Activated naive CD8-positive, alpha-beta T cell treated with anti-CD3 and anti-CD28 coated beads, Interleukin-2, amount 10 ng/mL, durations not matched to agents 7 days and 5 days (primary cell): ENCODE measurements around the gene RAB44. TPM values are rescaled to one million over a fixed set of nuclear protein-coding genes. Genes with fewer than 3 reads are reported as not detected.

Experiments used
- ATAC-seq: fragments of 150-1000 bp; cut with Tn5 transposase; one replicate; pipeline ENCODE4 v1.10.0; 2021; ENCODE audit warnings: low read depth, moderate library complexity
- POLR2A ChIA-PET: fragments of 350-600 bp; sonication (Branson Sonifier 250); formaldehyde crosslinking; loops from one replicate; lab custom pipeline; 2021; ENCODE audit warnings: antibody characterized with exemption; lab: Charles Lee
- DNase-seq: peaks from one replicate; pipeline ENCODE4 v3.0.0; 2021
- H3K27ac Mint-ChIP-seq: one replicate; pipeline ENCODE4 v1.8.0; 2022; ENCODE audit warnings: mild to moderate bottlenecking, mixed read lengths
- H3K27me3 Mint-ChIP-seq: one replicate; pipeline ENCODE4 v1.8.0; 2022; ENCODE audit warnings: mild to moderate bottlenecking, moderate library complexity, mixed read lengths
- H3K36me3 Mint-ChIP-seq: one replicate; pipeline ENCODE4 v1.8.0; 2021; ENCODE audit warnings: mild to moderate bottlenecking, mixed read lengths
- H3K4me1 Mint-ChIP-seq: one replicate; pipeline ENCODE4 v1.8.0; 2021; ENCODE audit warnings: mixed read lengths
- H3K4me3 Mint-ChIP-seq: one replicate; pipeline ENCODE4 v1.8.0; 2022; ENCODE audit warnings: mild to moderate bottlenecking, moderate library complexity, mixed read lengths
- H3K9me3 Mint-ChIP-seq: one replicate; pipeline ENCODE4 v1.8.0; 2021; ENCODE audit warnings: mixed read lengths
- total RNA-seq, 2 experiments: library from RNA; stranded (reverse); gene quantifications; one replicate each; pipeline ENCODE4 v1.2.3, GENCODE V29; 2021

The RAB44 gene
- total RNA-seq, 2 experiments from 2014 or later = not detected

- DNase-seq = no peak
- H3K27me3 Mint-ChIP-seq = no peaks in the 10 kb centered on the region
- H3K4me3 Mint-ChIP-seq = no peak overlapping the region
- peaks cover 13% of the 10 kb centered on the region for H3K4me1 Mint-ChIP-seq
- H3K9me3 Mint-ChIP-seq = no peaks in the 10 kb centered on the region
- ATAC-seq = no peak
- H3K36me3 Mint-ChIP-seq = no peaks in the 10 kb centered on the region
- POLR2A ChIA-PET = no interaction called here
- no peak overlapping the region for H3K27ac Mint-ChIP-seq
Measured at GRCh38 chr6:36739947-36740817, 42.6 kb downstream of the RAB44 start.

GRCh38 chr6:36740818-36741179 lies 43.2 kb downstream of the RAB44 start:
- no peak overlapping the region for H3K27ac Mint-ChIP-seq
- POLR2A ChIA-PET = no interaction called here
- no peak overlapping the region for H3K4me3 Mint-ChIP-seq
- ATAC-seq = no peak
- H3K4me1 Mint-ChIP-seq = peaks cover 12% of the 10 kb centered on the region
- no peaks in the 10 kb centered on the region for H3K36me3 Mint-ChIP-seq
- DNase-seq = no peak
- no peaks in the 10 kb centered on the region for H3K9me3 Mint-ChIP-seq
- H3K27me3 Mint-ChIP-seq = no peaks in the 10 kb centered on the region

GRCh38 chr6:36742146-36742545 lies 44.5 kb downstream of the RAB44 start:
- POLR2A ChIA-PET = no interaction called here
- no peaks in the 10 kb centered on the region for H3K27me3 Mint-ChIP-seq

GRCh38 chr6:36743032-36743431 lies 45.4 kb downstream of the RAB44 start:
- Mint-ChIP-seq H3K36me3 (no peaks in the 10 kb centered on the region), H3K4me1 (peaks cover 9% of the 10 kb centered on the region), H3K9me3 (no peaks in the 10 kb centered on the region), H3K4me3 (no peak overlapping the region), H3K27ac (peak overlapping the region; percentile 23), H3K27me3 (no peaks in the 10 kb centered on the region)
- POLR2A ChIA-PET = no interaction called here
- DNase-seq = no peak
- no peak for ATAC-seq

More at GRCh38 chr6:36742146-36742545, 44.5 kb downstream of the RAB44 start:
- DNase-seq (no peak), ATAC-seq (no peak)
- no peaks in the 10 kb centered on the region for H3K9me3 Mint-ChIP-seq
- H3K4me3 Mint-ChIP-seq = no peak overlapping the region
- H3K36me3 Mint-ChIP-seq = no peaks in the 10 kb centered on the region
- peaks cover 10% of the 10 kb centered on the region for H3K4me1 Mint-ChIP-seq
- no peak overlapping the region for H3K27ac Mint-ChIP-seq

DNA sequence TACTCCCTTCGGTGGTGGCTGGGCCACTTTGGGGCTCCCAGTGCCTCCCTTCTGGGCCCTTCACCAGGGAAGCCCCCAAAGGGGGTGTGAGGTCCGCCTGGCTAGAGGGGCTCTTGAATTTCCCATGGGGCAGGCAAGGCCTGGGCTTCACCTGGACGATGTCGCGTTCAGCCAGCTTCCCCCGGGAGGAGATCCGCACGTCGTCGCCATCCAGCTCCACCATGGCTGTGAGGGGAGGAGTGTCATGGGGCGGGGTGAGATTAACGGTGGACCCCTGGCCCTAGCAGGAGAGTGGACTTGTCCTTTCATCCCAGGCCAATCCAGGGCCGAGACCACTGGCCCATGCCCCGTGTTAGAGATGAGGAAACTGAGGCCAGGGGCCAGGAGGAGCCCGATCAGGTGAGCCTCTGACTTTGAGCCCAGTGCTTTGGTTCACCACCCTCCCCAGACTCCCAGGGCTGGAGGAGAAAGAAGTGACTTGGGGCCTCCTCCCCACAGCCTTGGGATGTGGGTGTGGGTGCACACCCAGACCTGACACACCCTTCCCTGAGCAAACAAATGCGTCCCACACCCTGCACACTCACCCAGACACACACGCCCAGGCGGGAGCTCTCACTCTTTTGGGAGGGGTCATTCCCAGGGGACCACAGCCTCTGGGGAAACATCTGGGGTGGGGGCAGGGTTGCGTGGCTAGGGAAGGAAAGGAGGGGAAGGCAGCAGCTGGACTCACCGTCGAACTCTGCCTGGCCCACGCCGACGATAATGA lies 46.1 kb downstream of the RAB44 start:
- H3K4me1 Mint-ChIP-seq = peaks cover 9% of the 10 kb centered on the region
- no peaks in the 10 kb centered on the region for H3K36me3 Mint-ChIP-seq
- POLR2A ChIA-PET = no interaction called here
- ATAC-seq (no peak), DNase-seq (no peak)
- peaks cover 3% of the 10 kb centered on the region for H3K9me3 Mint-ChIP-seq
- H3K4me3 Mint-ChIP-seq = no peak overlapping the region
- no peaks in the 10 kb centered on the region for H3K27me3 Mint-ChIP-seq
- peak overlapping the region; percentile 53 for H3K27ac Mint-ChIP-seq

- no peaks in the 10 kb centered on the region for H3K36me3 Mint-ChIP-seq
- peaks cover 3% of the 10 kb centered on the region for H3K9me3 Mint-ChIP-seq
- peaks cover 9% of the 10 kb centered on the region for H3K4me1 Mint-ChIP-seq
- H3K27ac Mint-ChIP-seq = no peak overlapping the region
- H3K27me3 Mint-ChIP-seq = no peaks in the 10 kb centered on the region
- POLR2A ChIA-PET = no interaction called here
- no peak for ATAC-seq
- no peak for DNase-seq
- no peak overlapping the region for H3K4me3 Mint-ChIP-seq
Measured at GRCh38 chr6:36744304-36744673, 46.7 kb downstream of the RAB44 start.

GRCh38 chr6:36745283-36745682 lies 47.7 kb downstream of the RAB44 start:
- peaks cover 6% of the 10 kb centered on the region for H3K4me1 Mint-ChIP-seq
- H3K36me3 Mint-ChIP-seq = peaks cover 1% of the 10 kb centered on the region
- no peak overlapping the region for H3K4me3 Mint-ChIP-seq
- DNase-seq (no peak), ATAC-seq (no peak)
- POLR2A ChIA-PET = no interaction called here
- H3K9me3 Mint-ChIP-seq = peaks cover 4% of the 10 kb centered on the region
- no peaks in the 10 kb centered on the region for H3K27me3 Mint-ChIP-seq
- no peak overlapping the region for H3K27ac Mint-ChIP-seq

GRCh38 chr6:36745836-36746235 lies 48.2 kb downstream of the RAB44 start:
- no peak for ATAC-seq
- peaks cover 2% of the 10 kb centered on the region for H3K4me1 Mint-ChIP-seq
- H3K36me3 Mint-ChIP-seq = peaks cover 1% of the 10 kb centered on the region
- no peaks in the 10 kb centered on the region for H3K27me3 Mint-ChIP-seq
- H3K9me3 Mint-ChIP-seq = peaks cover 4% of the 10 kb centered on the region
- no peak for DNase-seq
- H3K4me3 Mint-ChIP-seq = no peak overlapping the region
- POLR2A ChIA-PET = no interaction called here
- H3K27ac Mint-ChIP-seq = no peak overlapping the region

GRCh38 chr6:36746251-36746650 lies 48.6 kb downstream of the RAB44 start:
- Mint-ChIP-seq H3K4me3 (no peak overlapping the region), H3K9me3 (peaks cover 4% of the 10 kb centered on the region), H3K36me3 (peaks cover 1% of the 10 kb centered on the region), H3K27ac (no peak overlapping the region), H3K27me3 (no peaks in the 10 kb centered on the region), H3K4me1 (peaks cover 2% of the 10 kb centered on the region)
- DNase-seq (no peak), ATAC-seq (no peak)
- POLR2A ChIA-PET = no interaction called here

DNA sequence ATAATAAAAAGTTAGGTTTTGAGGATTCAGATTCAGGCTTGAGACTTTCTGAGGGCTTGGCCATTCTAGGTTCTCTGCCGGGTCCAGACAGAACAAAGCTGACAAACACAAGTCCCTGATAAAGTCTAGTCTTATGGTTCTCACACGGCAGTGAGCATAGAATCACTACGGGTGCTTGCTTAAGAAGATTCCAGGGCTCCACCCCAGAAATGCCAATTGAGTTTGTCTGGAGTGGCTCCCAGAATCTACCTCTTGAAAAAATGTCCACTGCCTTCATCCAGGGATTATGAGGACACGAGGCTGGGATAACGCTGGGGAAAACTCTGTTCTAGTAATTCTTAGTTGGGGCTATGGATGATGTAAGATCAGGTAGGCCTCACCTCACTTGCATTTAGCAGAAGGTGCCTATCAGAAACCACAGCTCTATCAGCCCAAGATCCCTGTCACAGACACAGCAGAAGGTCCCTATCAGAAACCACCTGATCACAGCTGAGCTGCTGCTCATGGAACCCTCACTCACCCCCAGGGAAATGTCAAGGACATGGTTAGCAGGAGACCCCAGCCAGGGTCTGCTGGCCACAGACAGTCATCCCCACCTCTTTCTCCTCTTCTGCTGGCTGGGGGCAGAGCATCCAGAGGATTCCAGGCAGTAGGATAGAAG lies 52.3 kb downstream of the RAB44 start:
- Mint-ChIP-seq H3K27ac (no peak overlapping the region), H3K4me3 (no peak overlapping the region), H3K36me3 (peaks cover 1% of the 10 kb centered on the region), H3K4me1 (peaks cover 18% of the 10 kb centered on the region), H3K9me3 (peaks cover 4% of the 10 kb centered on the region), H3K27me3 (no peaks in the 10 kb centered on the region)
- no peak for ATAC-seq
- no peak for DNase-seq
- POLR2A ChIA-PET = no interaction called here

DNA sequence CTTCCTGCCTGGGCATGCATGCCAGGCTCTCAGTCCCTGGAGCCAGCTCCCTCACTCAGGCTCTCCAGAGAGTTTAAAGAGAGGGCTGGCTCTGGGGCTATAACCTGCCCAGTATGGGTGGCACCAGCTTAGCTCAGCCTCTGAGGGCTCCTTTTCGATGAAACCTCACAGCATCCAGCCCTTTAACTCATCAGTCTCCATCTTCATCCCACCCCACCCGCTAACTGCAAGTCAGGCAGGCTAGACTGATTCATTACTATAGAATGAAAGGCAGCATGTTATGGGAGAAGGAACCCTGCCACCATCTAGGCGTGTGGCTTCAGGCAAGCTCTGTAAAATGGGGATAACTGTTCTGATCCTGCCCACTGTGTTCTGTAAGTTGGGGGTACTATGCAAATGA lies 53.5 kb downstream of the RAB44 start:
- peak overlapping the region; percentile 61 for H3K27ac Mint-ChIP-seq
- ATAC-seq (no peak), DNase-seq (no peak)
- peaks cover 29% of the 10 kb centered on the region for H3K4me1 Mint-ChIP-seq
- POLR2A ChIA-PET = no interaction called here
- H3K4me3 Mint-ChIP-seq = no peak overlapping the region
- peaks cover 4% of the 10 kb centered on the region for H3K9me3 Mint-ChIP-seq
- H3K27me3 Mint-ChIP-seq = no peaks in the 10 kb centered on the region
- peaks cover 1% of the 10 kb centered on the region for H3K36me3 Mint-ChIP-seq

GRCh38 chr6:36751833-36752186 lies 54.2 kb downstream of the RAB44 start:
- H3K27ac Mint-ChIP-seq = peak overlapping the region; percentile 28
- H3K4me1 Mint-ChIP-seq = peaks cover 35% of the 10 kb centered on the region
- ATAC-seq (no peak), DNase-seq (no peak)
- H3K36me3 Mint-ChIP-seq = peaks cover 1% of the 10 kb centered on the region
- peaks cover 4% of the 10 kb centered on the region for H3K9me3 Mint-ChIP-seq
- H3K4me3 Mint-ChIP-seq = peak overlapping the region; percentile 20
- no peaks in the 10 kb centered on the region for H3K27me3 Mint-ChIP-seq
- POLR2A ChIA-PET = no interaction called here

DNA sequence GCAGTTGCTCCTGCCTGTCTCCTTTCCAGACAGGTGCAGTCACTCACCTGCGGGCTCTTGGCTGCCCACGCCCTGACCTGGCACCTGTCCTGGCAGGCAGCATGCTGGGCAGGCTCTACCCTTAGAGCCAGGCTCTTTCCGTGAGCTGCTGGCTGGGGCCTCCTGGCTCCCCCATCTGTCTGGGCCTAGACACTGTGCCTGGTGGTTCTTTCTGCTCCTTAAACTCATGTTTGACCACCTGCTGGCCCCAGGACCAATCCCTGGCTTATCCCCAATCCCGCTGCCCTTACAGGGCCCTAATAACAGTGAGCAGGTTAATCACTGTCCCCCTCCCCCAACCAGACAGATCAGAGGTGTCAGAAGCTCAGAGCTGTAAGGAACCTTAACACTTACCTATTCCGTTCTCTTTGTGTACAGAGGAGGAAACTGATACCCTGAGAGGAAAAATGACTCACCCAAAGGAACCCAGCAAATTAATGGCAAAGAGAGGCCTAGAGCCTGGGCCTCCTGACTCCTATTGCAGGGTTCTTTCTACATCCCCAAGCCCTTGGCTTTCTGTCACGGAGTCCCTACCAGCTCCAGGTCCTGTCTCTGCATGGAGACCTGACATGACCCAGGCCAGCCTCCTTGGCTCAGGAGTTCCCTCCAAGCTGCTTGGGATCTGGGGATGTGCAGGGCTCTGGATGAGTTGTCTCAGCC lies 54.7 kb downstream of the RAB44 start:
- Mint-ChIP-seq H3K27ac (peak overlapping the region; percentile 89), H3K27me3 (no peaks in the 10 kb centered on the region), H3K9me3 (peaks cover 4% of the 10 kb centered on the region), H3K36me3 (peaks cover 1% of the 10 kb centered on the region), H3K4me1 (peaks cover 40% of the 10 kb centered on the region), H3K4me3 (peak overlapping the region; percentile 36)
- peak; percentile 46 for ATAC-seq
- POLR2A ChIA-PET = no interaction called here
- no peak for DNase-seq
